Epithelial cell of esophagus (primary cell): ENCODE data around the gene MUS81.

Source experiments
- DNase-seq: peaks from one replicate; pipeline ENCODE4 v3.0.0; 2010; ENCODE audit warnings: low read depth
- H3K4me3 ChIP-seq: 2 replicates; pipeline ENCODE4 v1.5.1; 2011; ENCODE audit warnings: mild to moderate bottlenecking, low read length, control low read depth
- TF ChIP-seq, protein P1 (sequence below): IDR thresholded peaks from 2 replicates; pipeline ENCODE4 v1.5.1; 2011; ENCODE audit warnings: low read depth, mild to moderate bottlenecking, low read length, control low read depth, inconsistent platforms; ENCODE audit not compliant: insufficient read depth; ENCODE audit errors: missing control alignments

The MUS81 gene

DNA sequence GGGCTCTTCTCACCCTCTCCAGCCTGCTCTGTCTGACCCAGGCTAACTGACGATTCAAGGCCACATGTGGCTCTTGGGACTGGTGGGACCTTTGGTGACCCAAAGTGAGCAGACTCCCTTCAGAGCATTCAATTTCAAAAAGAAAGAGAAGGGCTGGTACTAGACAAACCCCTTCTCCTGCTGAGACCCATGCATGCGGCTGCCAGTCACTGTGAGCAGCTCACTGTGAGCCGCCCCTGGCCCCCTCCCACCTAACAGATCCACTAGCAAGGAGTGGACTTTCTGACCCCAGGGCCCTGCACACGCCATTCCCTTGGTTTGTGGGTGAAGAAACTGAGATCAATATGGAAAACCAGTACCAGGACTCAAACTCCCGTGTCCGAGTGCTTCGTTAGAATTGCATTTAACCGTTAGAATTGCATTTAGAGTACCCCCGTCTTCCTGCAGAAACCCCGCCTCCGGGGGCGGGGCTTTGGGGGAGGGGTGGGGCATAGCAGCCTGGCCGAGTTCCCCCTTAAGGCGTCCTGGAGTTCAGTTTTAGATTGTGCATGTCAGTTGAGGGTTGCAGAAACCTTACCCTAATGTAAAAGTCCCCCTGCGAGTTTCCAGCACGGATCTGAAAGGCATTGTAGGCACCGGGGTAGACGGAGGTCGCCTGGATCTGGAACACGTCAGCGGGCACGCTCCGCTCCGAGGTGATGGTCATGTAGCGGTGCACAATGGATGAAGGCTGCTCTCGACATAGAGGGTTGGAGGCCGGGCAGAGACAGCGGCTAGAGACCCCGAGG is 7.2 kb downstream of the MUS81 start:
- no peak overlapping the region for H3K4me3 ChIP-seq
- DNase-seq: no peak

DNA sequence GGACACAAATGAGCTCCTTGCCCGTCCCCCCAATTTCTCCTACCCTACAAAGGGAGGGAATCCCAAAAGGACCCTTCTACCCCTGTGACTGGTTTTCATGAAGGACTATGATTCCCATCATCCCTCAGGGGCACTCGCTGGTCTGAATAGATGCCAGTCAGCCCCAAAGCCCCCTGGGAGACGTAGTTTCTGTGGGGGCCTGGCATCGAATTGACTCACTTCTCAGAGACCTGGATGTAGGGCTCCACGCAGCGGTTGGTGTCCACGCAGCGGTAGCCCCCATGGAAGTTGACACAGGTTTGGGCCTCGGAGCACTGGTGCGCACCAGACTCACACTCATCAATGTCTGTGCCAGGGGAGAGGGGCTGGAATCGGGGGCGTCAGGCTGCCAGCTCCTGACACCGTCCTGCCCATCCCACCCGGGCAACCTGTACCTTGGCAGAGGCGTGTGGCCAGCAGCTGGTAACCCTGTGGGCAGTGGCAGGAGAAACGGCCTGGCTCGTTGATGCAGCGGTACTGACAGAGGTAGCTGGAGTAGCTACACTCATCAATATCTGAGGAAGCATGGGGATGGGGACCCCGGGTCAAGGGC is 7.9 kb downstream of the MUS81 start:
- TF ChIP-seq, protein P1, sequence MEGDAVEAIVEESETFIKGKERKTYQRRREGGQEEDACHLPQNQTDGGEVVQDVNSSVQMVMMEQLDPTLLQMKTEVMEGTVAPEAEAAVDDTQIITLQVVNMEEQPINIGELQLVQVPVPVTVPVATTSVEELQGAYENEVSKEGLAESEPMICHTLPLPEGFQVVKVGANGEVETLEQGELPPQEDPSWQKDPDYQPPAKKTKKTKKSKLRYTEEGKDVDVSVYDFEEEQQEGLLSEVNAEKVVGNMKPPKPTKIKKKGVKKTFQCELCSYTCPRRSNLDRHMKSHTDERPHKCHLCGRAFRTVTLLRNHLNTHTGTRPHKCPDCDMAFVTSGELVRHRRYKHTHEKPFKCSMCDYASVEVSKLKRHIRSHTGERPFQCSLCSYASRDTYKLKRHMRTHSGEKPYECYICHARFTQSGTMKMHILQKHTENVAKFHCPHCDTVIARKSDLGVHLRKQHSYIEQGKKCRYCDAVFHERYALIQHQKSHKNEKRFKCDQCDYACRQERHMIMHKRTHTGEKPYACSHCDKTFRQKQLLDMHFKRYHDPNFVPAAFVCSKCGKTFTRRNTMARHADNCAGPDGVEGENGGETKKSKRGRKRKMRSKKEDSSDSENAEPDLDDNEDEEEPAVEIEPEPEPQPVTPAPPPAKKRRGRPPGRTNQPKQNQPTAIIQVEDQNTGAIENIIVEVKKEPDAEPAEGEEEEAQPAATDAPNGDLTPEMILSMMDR: no peak
- DNase-seq: no peak
- H3K4me3 ChIP-seq: no peak overlapping the region

More for the DNA sequence above, 7.2 kb downstream of the MUS81 start:
- TF ChIP-seq, protein P1: no peak

DNA sequence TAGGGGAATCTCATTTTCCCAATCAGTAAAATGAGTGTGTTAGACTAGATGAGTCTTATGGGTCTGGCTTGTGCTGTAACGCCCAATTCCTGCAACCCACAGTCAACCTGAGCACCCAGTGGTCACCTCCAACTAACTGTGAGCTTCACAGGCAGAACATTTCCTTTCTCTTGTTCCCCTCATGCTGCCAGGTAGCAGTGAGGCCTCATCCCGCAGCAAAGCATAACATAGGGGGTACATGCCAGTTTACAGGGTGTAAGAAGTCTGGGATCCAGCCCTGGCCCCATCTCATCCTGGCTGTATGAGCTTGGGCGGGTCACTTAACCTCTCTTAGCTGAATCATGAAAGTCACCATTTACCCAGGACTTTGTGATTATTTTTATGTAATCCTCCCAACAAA is 8.7 kb downstream of the MUS81 start:
- no peak overlapping the region for H3K4me3 ChIP-seq
- TF ChIP-seq, protein P1: no peak
- no peak for DNase-seq

DNA sequence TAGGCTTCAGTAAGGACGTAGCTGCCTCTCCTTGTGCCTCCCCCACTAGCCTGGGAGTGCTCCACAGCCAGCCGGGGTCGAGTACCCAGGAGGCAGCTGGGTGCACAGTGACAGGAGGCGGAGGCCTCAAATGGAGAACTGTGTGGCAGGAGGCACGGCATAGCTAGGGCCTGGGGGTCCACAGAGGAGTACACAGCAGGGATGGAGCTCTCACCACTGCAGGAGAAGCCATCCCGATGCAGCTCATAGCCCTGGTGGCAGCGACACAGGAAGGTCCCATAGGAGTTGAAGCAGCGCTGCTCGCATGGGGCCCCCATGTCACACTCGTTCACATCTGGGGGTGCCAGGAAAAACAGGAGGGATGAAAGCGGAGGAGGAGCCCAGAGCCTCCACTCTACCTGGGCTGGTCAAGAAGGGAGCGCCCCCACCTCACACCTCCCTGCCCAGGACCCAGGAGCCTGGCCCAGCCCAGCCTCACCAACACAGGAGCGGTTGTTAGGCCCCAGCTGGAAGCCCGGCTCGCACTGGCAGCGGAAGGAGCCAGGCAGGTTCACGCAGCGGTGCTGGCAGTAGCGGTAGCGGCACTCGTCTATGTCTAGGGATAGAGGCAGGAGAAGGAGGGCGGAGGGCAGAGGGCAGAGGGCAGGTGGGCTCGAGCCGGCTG is 9.5 kb downstream of the MUS81 start:
- DNase-seq: no peak
- TF ChIP-seq, protein P1: no peak
- no peak overlapping the region for H3K4me3 ChIP-seq

DNA sequence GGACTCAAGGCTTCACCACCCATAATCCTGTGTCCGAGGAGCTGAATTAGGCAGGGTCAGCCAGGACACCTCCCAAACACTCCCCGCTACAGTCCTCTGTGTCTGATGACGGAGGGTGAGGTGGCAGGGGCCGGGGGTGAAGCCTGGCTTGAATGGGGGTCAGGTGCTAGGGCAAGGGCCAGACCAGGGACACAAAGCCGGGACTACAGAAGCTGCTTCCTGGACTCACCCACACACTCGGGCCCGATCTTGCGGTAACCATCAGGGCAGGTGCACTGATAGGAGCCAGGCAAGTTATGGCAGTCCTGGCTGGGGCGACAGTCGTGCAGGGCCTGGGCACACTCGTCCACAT is 10.1 kb downstream of the MUS81 start:
- no peak overlapping the region for H3K4me3 ChIP-seq
- DNase-seq: no peak
- TF ChIP-seq, protein P1: no peak

DNA sequence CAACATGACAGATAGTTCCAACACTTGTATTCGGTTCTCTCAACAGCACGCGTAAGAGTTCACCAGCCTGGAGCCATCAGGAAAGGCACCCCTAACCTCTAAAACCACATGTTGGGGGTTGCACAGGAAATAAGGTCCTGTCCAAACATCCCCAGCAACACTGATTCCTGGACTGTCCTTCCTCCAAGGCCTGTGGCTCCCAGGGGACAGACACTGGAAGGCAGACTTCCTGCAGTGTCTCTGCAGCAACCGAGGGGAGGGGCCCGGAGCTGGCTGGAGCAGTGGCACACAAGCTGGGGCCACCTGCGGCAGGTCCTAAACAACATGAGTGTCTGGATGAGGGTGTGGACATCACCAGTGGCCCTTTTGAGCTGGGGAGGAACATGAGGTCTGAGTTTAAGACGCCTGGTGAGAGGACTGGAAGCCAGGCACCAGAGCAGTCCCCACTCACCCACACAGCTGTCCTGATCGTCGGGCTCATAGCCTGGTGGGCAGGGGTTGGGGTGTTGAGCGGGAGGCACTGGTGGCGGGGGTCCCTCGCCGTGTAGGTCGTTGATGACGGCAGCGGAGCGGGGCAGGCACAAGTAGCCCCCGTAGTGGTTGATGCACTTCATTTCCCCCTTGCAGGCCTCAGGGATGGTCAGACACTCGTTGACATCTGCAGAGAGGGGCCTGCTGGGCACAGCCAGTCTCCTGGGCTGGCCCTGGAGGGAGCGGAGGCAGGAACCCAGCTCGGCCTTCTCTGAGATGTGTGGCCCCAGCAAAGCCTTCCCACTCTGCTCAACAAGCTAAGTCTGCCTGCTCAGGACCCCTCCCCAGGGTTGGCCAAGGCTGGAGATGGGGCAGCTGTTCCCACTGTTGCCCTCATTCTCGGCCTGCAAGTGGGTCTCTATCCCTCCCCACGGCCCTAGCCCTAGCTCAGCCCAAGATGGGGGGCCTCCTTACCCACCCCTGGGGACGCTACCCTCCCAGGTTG is 10.8 kb downstream of the MUS81 start:
- DNase-seq: no peak
- TF ChIP-seq, protein P1: no peak
- no peak overlapping the region for H3K4me3 ChIP-seq
